RWPE1 (cell line): ENCODE data around the gene HS6ST1.

ENCODE experiments used
- CTCF ChIA-PET: fragments of 350-600 bp; sonication (Branson Sonifier 250); formaldehyde crosslinking; extraction: SDS; loops from one replicate; lab custom pipeline; 2021; lab: Yijun Ruan, JAX
- POLR2A ChIA-PET: fragments of 400-600 bp; formaldehyde crosslinking; extraction: SDS; loops from one replicate; lab custom pipeline; 2020; ENCODE audit warnings: antibody characterized with exemption; ENCODE audit not compliant: low non-redundant PET; lab: Yijun Ruan, JAX
- DNase-seq: peaks from one replicate; pipeline ENCODE4 v3.0.0; 2012; ENCODE audit warnings: low spot score
- H3K27ac ChIP-seq: fragments of 450-650 bp; 2 replicates; pipeline ENCODE4 v1.5.1; 2017
- TF ChIP-seq, protein P1 (sequence below): fragments of 450-650 bp; conservative IDR thresholded peaks from 2 replicates; pipeline ENCODE4 v1.5.1; 2017; ENCODE audit warnings: low read depth, mild to moderate bottlenecking

HS6ST1 gene

DNA sequence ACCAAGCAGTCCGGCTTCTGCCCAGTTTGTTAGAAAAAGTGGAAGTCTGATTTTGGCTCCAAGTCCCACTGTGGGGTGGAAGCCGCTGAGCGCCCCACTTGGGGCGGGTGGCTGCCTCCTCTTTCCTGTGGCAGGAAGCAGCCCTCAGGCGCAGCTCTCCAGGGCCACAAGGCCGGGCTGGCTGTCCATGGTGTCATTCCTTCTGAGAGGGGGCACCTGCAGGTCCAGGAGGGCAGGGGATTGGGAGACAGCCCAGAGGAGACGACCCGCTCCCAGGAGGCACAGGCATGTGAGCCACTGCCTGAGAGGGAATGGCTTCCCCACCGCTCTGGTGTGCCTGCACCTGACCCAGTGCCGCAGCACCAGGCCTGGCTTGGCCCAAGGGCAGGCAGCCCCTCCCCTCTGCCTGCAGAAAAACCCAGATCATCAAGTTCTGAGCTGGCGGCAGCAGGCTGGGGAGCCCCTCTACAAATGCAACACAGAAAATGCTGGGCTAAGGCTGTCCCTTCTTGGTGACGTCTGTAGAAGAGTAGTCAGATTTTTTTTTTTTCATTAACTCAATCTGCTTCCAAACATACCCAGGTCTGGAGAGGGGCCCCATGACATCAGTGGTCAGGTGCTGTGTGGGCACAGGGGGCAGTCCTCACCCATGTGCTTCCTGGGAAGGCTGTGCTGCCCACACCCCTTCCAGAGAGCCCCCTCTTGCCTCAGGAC is 38.4 kb downstream of the HS6ST1 start:
- peak overlapping the region; percentile 52 for H3K27ac ChIP-seq
- TF ChIP-seq, protein P1, sequence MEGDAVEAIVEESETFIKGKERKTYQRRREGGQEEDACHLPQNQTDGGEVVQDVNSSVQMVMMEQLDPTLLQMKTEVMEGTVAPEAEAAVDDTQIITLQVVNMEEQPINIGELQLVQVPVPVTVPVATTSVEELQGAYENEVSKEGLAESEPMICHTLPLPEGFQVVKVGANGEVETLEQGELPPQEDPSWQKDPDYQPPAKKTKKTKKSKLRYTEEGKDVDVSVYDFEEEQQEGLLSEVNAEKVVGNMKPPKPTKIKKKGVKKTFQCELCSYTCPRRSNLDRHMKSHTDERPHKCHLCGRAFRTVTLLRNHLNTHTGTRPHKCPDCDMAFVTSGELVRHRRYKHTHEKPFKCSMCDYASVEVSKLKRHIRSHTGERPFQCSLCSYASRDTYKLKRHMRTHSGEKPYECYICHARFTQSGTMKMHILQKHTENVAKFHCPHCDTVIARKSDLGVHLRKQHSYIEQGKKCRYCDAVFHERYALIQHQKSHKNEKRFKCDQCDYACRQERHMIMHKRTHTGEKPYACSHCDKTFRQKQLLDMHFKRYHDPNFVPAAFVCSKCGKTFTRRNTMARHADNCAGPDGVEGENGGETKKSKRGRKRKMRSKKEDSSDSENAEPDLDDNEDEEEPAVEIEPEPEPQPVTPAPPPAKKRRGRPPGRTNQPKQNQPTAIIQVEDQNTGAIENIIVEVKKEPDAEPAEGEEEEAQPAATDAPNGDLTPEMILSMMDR = no peak
- POLR2A ChIA-PET = no interaction called here
- CTCF ChIA-PET = interaction anchor here (0.6 to 1.0 kb wide), 3 partner anchors 26 to 36 kb away, joined by 3 to 6 read pairs (median 4); no protein-coding TSS in a partner anchor
- no peak for DNase-seq

DNA sequence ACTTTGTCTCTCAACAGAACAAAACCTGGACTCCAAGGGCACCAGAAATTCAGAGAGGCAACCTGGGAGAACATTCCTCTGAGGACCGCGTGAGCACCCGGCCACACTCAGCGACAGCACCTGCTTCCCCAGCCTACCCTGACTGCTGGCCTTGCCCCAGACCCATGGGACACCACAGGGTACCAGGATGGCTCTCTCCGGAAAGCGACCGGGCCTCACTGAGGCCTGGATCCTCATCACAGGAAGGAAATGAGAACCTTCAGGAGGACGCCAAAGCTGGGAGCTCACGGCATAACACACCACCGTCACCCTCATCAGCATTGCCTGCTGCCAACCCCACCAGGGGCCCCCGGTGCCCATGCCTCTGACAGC is 38.9 kb downstream of the HS6ST1 start:
- H3K27ac ChIP-seq = peak overlapping the region; percentile 52; the same call in 1 of the 2 replicates
- ChIA-PET POLR2A (no interaction called here), CTCF (interaction anchor here (0.6 to 1.0 kb wide), 4 partner anchors 25 to 978 kb away, joined by 3 to 6 read pairs (median 4); no protein-coding TSS in a partner anchor)
- TF ChIP-seq, protein P1 = no peak
- DNase-seq = no peak

DNA sequence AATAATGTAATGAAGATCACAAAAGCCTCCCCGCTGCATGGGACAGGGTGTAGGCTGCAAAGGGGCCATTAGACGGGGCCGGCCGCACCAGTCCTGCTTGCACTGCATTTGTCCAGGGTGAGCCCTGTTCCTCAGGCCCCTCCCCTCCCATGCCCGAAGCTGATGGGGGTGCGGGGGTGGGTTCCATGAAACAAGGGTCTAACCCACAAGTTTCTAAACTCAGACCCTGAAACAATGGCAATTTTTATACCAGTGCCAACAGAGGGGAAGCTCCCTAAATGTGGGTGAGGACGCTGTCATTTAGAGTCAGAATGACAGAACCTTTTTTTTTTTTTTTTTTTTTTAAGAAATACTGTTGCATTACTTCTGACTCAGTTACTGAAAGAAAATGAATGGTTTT is 39.7 kb downstream of the HS6ST1 start:
- ChIA-PET CTCF (interaction anchor here (0.7 kb wide), 1 partner anchor 979 kb away, joined by 3 read pairs; no protein-coding TSS in a partner anchor), POLR2A (no interaction called here)

DNA sequence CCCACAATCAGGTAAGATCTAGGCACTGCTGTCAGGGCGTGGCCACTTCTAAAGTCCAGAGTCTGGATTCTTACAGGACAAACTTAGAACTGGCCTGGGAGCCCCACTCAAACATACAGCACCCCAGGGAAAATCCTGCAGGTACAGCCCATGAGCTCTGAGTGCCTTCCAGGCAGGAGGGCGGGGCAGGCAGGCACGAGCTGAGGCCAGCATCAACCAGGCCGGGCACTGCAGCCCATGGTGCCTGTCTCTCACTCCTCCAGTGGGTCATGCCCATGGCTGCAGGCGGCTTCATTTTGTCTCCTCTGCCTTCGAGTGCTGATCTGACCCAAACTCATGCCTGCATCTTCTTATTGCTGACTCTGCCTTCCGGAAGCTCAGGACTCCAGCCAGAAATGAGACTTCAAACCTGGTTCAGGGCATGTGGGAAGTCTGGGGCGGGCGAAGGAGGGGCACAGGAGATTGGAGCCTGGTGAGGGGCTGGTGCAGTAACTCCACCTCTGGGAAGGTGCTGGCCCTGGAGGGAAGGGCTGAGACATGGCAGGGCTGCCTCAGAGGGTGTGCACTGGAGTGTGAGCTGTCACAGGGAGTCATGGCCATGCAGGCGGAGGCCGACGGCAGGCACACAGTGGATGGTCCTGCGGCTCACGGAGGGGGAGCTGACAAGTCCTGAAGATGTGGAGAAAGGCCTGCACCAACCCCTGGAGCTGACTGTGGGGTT is 40.5 kb downstream of the HS6ST1 start:
- H3K27ac ChIP-seq = peak overlapping the region; percentile 16; the same call in 1 of the 2 replicates
- POLR2A ChIA-PET = no interaction called here
- DNase-seq = no peak
- TF ChIP-seq, protein P1 = no peak
- CTCF ChIA-PET = no interaction called here

More for the DNA sequence above, 39.7 kb downstream of the HS6ST1 start:
- no peak for DNase-seq
- TF ChIP-seq, protein P1 = no peak
- no peak overlapping the region for H3K27ac ChIP-seq

DNA sequence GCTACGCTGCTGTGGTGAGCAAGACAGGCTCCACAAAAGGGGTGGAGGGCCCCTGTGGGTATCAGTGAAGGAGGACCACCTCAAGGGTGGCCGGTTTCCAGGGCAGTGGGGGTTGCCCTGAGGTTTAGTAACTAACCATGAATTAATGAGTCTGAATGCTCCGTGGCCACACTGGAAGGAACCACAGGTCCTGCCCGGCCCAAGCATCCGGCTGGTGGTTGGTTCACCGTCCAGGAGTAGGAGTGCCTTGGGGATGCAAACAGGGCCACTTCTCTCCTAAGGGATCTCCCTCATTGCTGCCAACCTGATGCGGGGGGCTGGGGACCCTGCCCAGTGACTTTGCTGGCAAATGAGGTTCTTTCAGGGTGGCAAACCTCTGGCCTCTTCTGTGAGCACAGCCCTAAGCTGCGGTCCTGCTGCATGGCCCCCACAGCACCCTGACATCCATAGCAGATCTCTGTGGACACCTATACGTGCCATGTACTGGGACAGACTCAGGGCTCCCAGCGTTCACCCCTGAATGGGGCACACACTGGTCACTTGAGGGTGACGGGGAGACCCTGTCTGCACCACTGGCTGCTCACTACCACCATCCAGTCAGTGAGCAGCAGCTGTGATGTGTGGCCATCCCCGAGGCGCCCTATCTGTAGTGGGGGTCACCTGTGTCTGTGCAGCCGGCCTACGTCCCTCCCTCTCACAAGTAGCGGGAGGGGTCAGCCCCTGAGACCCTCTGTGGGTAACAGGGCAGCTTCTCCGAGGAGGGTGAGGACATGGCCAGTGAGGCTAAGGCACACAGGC is 41.6 kb downstream of the HS6ST1 start:
- ChIA-PET CTCF (no interaction called here), POLR2A (no interaction called here)
- H3K27ac ChIP-seq = no peak overlapping the region
- no peak for DNase-seq
- TF ChIP-seq, protein P1 = no peak
